SIG-M5 treated with dmso at 0.1 percent for 504 hours (cell line): ENCODE results near the gene UBA3.

Experiments used
- DNase-seq: peaks from one replicate; lab custom pipeline; 2025; ENCODE audit not compliant: unreplicated experiment; lab: John Stamatoyannopoulos, UW

Gene UBA3

GRCh38 chr3:69079269-69080159 lies 651 bp downstream of the UBA3 start:
- DNase-seq: no peak

GRCh38 chr3:69072928-69073327 lies 7.2 kb downstream of the UBA3 start:
- no peak for DNase-seq

GRCh38 chr3:69066121-69066520 lies 14.0 kb downstream of the UBA3 start:
- DNase-seq: no peak

GRCh38 chr3:69065318-69065964 lies 14.7 kb downstream of the UBA3 start:
- no peak for DNase-seq

- no peak for DNase-seq
These were observed 16.5 kb downstream of the UBA3 start for GRCh38 chr3:69063636-69064035.

GRCh38 chr3:69059688-69060087 lies 20.5 kb downstream of the UBA3 start:
- DNase-seq: no peak

GRCh38 chr3:69058947-69059224 lies 21.3 kb downstream of the UBA3 start:
- no peak for DNase-seq

GRCh38 chr3:69058180-69058946 lies 21.8 kb downstream of the UBA3 start:
- peak; percentile 70 for DNase-seq

- DNase-seq: no peak
These were observed 27.7 kb downstream of the UBA3 start for GRCh38 chr3:69052472-69052898.

GRCh38 chr3:69051756-69052471 lies 28.3 kb downstream of the UBA3 start, which contains the start of gene TMF1:
TSS of gene TMF1 (minus strand) at chr3:69052333. CDS start at chr3:69052086, 247 bp downstream.
- no peak for DNase-seq

- no peak for DNase-seq
These were observed 31.2 kb downstream of the UBA3 start for GRCh38 chr3:69048990-69049389.

GRCh38 chr3:69044608-69045007 lies 35.6 kb downstream of the UBA3 start:
- peak; percentile 5 for DNase-seq

- DNase-seq: peak; percentile 70
These were observed 46.7 kb downstream of the UBA3 start for GRCh38 chr3:69033470-69033869.

GRCh38 chr3:69032737-69033136 lies 47.4 kb downstream of the UBA3 start:
- DNase-seq: no peak

- no peak for DNase-seq
These were observed 48.0 kb downstream of the UBA3 start for GRCh38 chr3:69032142-69032541.

GRCh38 chr3:69031635-69032034 lies 48.5 kb downstream of the UBA3 start:
- no peak for DNase-seq

- DNase-seq: no peak
These were observed 59.3 kb downstream of the UBA3 start for GRCh38 chr3:69020857-69021256.

GRCh38 chr3:69020424-69020823 lies 59.7 kb downstream of the UBA3 start:
- DNase-seq: no peak

GRCh38 chr3:69016901-69017300 lies 63.3 kb downstream of the UBA3 start:
- no peak for DNase-seq

- no peak for DNase-seq
These were observed 64.1 kb downstream of the UBA3 start for GRCh38 chr3:69016102-69016501.

- DNase-seq: peak; percentile 45
These were observed 66.1 kb downstream of the UBA3 start for GRCh38 chr3:69014022-69014580.
